ENCODE results near the gene IRS1.

The IRS1 gene

GRCh38 chr2:226776104-226776503 lies 23.5 kb downstream of the IRS1 start:
- no peak overlapping the region for H3K4me3 ChIP-seq (ENCODE audit: low read depth, low read length)
- TF ChIP-seq CTCF (IDR thresholded peaks at IDR 0.05; ENCODE audit: borderline replicate concordance, insufficient read depth, low read depth, low read length) = no peak

GRCh38 chr2:226775032-226775509 lies 24.5 kb downstream of the IRS1 start:
- TF ChIP-seq CTCF (IDR thresholded peaks at IDR 0.05; ENCODE audit: borderline replicate concordance, insufficient read depth, low read depth, low read length) = no peak
- H3K4me3 ChIP-seq (ENCODE audit: low read depth, low read length) = no peak overlapping the region

GRCh38 chr2:226773291-226773690 lies 26.3 kb downstream of the IRS1 start:
- no peak for TF ChIP-seq CTCF (IDR thresholded peaks at IDR 0.05; ENCODE audit: borderline replicate concordance, insufficient read depth, low read depth, low read length)
- H3K4me3 ChIP-seq (ENCODE audit: low read depth, low read length) = no peak overlapping the region

- TF ChIP-seq CTCF (IDR thresholded peaks at IDR 0.05; ENCODE audit: borderline replicate concordance, insufficient read depth, low read depth, low read length) = no peak
- H3K4me3 ChIP-seq (ENCODE audit: low read depth, low read length) = no peak overlapping the region
These were observed 27.0 kb downstream of the IRS1 start for GRCh38 chr2:226772389-226773179.

GRCh38 chr2:226771067-226771466 lies 28.6 kb downstream of the IRS1 start:
- TF ChIP-seq CTCF (IDR thresholded peaks at IDR 0.05; ENCODE audit: borderline replicate concordance, insufficient read depth, low read depth, low read length) = no peak

GRCh38 chr2:226767056-226767813 lies 32.4 kb downstream of the IRS1 start:
- no peak for TF ChIP-seq CTCF (IDR thresholded peaks at IDR 0.05; ENCODE audit: borderline replicate concordance, insufficient read depth, low read depth, low read length)
- no peak overlapping the region for H3K4me3 ChIP-seq (ENCODE audit: low read depth, low read length)

More at GRCh38 chr2:226771067-226771466, 28.6 kb downstream of the IRS1 start:
- no peak overlapping the region for H3K4me3 ChIP-seq (ENCODE audit: low read depth, low read length)
